ENCODE results near the gene CENPX. TPM values are rescaled to one million over a fixed set of nuclear protein-coding genes. Genes with fewer than 3 reads are reported as not detected.
A peak's percentile ranks its signal among the peaks of the same experiment; 100 is the strongest.

Gene CENPX
- total and polyA plus RNA-seq, 2 of the 13 experiments (the other 11 are each of a cell fraction or from before 2014, with no cell fraction given) = 92.7 to 170 TPM

DNA sequence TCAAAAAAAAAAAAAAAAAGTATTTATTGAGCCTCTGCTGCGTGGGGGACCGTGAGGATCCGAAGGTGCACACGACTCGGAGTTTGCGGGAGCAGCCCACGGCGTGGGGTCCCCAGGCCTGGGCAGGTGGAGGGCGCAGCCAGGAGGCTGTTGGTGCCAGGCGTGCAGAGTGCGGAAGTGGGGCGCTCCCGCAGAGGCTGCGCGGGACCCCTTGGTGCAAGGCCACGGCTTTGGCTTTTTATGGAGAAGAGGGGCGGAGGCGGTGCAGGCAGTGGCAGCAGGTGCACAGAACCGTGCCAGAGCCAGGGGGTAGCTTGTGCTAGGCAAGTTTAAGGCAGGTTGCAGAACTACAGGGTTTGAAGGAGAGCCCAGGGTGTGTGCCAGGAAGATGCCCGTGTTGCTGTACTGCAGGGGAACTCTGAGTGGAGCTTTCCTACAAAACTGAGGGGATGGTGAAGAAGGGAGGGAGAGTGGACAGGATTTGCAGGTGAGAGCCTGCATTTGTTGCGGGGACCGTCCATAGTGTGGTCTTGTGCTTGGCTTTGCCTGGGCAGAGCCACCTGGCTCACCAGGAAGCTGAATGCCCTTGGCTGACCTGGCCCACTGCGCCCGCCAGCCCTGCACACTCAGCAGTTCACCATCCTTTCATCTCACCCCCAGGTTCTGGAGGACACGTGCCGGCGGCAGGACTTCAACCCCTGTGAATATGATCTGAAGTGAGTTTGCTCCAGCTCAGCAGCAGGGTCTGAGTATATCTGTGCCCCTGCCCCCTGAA is 44.0 kb downstream of the CENPX start (continued):
- TF ChIP-seq, protein P1, sequence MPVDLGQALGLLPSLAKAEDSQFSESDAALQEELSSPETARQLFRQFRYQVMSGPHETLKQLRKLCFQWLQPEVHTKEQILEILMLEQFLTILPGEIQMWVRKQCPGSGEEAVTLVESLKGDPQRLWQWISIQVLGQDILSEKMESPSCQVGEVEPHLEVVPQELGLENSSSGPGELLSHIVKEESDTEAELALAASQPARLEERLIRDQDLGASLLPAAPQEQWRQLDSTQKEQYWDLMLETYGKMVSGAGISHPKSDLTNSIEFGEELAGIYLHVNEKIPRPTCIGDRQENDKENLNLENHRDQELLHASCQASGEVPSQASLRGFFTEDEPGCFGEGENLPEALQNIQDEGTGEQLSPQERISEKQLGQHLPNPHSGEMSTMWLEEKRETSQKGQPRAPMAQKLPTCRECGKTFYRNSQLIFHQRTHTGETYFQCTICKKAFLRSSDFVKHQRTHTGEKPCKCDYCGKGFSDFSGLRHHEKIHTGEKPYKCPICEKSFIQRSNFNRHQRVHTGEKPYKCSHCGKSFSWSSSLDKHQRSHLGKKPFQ (CRISPR knock-in tag; IDR thresholded peaks at IDR 0.05; ENCODE audit: insufficient replicate concordance) = no peak
- no peak for TF ChIP-seq KLF13 (CRISPR knock-in tag; IDR thresholded peaks at IDR 0.05)
- TF ChIP-seq, protein P2, sequence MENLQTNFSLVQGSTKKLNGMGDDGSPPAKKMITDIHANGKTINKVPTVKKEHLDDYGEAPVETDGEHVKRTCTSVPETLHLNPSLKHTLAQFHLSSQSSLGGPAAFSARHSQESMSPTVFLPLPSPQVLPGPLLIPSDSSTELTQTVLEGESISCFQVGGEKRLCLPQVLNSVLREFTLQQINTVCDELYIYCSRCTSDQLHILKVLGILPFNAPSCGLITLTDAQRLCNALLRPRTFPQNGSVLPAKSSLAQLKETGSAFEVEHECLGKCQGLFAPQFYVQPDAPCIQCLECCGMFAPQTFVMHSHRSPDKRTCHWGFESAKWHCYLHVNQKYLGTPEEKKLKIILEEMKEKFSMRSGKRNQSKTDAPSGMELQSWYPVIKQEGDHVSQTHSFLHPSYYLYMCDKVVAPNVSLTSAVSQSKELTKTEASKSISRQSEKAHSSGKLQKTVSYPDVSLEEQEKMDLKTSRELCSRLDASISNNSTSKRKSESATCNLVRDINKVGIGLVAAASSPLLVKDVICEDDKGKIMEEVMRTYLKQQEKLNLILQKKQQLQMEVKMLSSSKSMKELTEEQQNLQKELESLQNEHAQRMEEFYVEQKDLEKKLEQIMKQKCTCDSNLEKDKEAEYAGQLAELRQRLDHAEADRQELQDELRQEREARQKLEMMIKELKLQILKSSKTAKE (CRISPR knock-in tag; IDR thresholded peaks at IDR 0.05; ENCODE audit: borderline replicate concordance) = no peak
- TF ChIP-seq SALL2 (CRISPR knock-in tag; IDR thresholded peaks at IDR 0.05) = 0 out of 2 replicates have a peak, but pooled peaks have one; percentile 6
- TF ChIP-seq, protein P3, sequence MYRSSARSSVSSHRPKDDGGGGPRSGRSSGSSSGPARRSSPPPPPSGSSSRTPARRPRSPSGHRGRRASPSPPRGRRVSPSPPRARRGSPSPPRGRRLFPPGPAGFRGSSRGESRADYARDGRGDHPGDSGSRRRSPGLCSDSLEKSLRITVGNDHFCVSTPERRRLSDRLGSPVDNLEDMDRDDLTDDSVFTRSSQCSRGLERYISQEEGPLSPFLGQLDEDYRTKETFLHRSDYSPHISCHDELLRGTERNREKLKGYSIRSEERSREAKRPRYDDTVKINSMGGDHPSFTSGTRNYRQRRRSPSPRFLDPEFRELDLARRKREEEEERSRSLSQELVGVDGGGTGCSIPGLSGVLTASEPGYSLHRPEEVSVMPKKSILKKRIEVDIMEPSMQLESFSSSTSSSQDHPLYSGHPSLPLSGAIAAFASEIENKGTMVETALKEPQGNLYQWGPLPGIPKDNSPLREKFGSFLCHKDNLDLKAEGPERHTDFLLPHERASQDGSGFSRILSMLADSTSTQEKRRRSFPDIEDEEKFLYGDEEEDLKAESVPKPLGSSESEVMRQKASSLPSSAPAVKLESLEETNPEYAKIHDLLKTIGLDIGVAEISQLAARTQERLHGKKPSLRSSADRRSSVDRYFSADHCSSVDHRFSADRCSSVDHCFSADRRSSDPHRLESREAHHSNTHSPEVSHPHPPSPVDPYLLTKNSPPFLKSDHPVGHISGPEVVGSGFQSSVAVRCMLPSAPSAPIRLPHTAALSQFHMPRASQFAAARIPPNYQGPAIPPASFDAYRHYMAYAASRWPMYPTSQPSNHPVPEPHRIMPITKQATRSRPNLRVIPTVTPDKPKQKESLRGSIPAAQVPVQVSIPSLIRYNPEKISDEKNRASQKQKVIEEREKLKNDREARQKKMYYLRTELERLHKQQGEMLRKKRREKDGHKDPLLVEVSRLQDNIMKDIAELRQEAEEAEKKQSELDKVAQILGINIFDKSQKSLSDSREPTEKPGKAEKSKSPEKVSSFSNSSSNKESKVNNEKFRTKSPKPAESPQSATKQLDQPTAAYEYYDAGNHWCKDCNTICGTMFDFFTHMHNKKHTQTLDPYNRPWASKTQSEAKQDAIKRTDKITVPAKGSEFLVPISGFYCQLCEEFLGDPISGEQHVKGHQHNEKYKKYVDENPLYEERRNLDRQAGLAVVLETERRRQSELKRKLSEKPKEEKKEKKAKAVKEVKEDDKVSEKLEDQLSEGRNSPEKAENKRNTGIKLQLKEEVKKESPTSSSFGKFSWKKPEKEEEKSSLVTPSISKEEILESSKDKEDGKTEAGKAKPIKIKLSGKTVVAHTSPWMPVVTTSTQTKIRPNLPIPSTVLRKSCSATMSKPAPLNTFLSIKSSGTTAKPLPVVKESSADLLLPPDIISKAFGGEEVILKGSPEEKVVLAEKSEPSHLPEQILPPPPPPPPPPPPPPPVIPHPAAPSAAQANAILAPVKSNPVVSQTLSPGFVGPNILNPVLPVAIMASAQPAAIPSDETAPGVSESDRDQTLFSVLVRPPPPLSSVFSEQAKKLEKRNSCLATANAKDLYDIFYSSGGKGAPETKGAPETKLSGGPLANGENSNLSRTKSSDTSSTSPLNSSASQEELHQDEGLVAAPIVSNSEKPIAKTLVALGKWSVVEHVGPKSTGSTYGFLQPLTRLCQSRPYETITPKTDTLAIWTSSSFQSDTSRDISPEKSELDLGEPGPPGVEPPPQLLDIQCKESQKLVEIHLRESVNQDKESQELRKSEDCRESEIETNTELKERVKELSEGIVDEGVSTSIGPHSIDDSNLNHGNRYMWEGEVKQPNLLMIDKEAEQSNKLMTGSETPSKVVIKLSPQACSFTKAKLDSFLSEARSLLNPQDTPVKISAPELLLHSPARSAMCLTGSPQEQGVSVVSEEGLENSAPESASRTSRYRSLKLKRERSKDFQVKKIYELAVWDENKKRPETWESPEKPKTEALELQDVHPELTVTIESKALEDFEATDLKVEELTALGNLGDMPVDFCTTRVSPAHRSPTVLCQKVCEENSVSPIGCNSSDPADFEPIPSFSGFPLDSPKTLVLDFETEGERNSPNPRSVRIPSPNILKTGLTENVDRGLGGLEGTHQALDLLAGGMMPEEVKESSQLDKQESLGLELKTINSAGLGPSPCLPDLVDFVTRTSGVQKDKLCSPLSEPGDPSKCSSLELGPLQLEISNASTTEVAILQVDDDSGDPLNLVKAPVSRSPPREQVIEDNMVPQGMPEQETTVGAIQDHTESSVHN (CRISPR knock-in tag; IDR thresholded peaks at IDR 0.05) = no peak
- TF ChIP-seq HCFC1 (IDR thresholded peaks at IDR 0.05; ENCODE audit: low read depth, low read length) = no peak
- no peak for TF ChIP-seq ZNF17 (CRISPR knock-in tag; IDR thresholded peaks at IDR 0.05)
- TF ChIP-seq KDM1A (CRISPR knock-in tag; IDR thresholded peaks at IDR 0.05) = no peak
- TF ChIP-seq, protein P4, sequence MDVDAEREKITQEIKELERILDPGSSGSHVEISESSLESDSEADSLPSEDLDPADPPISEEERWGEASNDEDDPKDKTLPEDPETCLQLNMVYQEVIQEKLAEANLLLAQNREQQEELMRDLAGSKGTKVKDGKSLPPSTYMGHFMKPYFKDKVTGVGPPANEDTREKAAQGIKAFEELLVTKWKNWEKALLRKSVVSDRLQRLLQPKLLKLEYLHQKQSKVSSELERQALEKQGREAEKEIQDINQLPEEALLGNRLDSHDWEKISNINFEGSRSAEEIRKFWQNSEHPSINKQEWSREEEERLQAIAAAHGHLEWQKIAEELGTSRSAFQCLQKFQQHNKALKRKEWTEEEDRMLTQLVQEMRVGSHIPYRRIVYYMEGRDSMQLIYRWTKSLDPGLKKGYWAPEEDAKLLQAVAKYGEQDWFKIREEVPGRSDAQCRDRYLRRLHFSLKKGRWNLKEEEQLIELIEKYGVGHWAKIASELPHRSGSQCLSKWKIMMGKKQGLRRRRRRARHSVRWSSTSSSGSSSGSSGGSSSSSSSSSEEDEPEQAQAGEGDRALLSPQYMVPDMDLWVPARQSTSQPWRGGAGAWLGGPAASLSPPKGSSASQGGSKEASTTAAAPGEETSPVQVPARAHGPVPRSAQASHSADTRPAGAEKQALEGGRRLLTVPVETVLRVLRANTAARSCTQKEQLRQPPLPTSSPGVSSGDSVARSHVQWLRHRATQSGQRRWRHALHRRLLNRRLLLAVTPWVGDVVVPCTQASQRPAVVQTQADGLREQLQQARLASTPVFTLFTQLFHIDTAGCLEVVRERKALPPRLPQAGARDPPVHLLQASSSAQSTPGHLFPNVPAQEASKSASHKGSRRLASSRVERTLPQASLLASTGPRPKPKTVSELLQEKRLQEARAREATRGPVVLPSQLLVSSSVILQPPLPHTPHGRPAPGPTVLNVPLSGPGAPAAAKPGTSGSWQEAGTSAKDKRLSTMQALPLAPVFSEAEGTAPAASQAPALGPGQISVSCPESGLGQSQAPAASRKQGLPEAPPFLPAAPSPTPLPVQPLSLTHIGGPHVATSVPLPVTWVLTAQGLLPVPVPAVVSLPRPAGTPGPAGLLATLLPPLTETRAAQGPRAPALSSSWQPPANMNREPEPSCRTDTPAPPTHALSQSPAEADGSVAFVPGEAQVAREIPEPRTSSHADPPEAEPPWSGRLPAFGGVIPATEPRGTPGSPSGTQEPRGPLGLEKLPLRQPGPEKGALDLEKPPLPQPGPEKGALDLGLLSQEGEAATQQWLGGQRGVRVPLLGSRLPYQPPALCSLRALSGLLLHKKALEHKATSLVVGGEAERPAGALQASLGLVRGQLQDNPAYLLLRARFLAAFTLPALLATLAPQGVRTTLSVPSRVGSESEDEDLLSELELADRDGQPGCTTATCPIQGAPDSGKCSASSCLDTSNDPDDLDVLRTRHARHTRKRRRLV (CRISPR knock-in tag; IDR thresholded peaks at IDR 0.05) = no peak

Data from HepG2 (cell line).